GM12872 (cell line): Measurements from ENCODE around the gene FANK1.

ENCODE experiments used
- CTCF ChIP-seq: IDR thresholded peaks from 3 replicates; pipeline ENCODE4 v1.5.1; 2011; ENCODE audit warnings: low read depth, mild to moderate bottlenecking, low read length, moderate library complexity; ENCODE audit not compliant: insufficient read depth

The FANK1 gene

GRCh38 chr10:126034586-126034985, 138.2 kb downstream of the FANK1 start:
- TF ChIP-seq CTCF, result no peak

GRCh38 chr10:126036515-126036914, 140.2 kb downstream of the FANK1 start:
- TF ChIP-seq CTCF, result no peak

- no peak for TF ChIP-seq CTCF
Measured at GRCh38 chr10:126037946-126038345, 141.6 kb downstream of the FANK1 start.

- no peak for TF ChIP-seq CTCF
Measured at GRCh38 chr10:126041117-126041516, 144.8 kb downstream of the FANK1 start.

GRCh38 chr10:126041804-126042231, 145.5 kb downstream of the FANK1 start:
- no peak for TF ChIP-seq CTCF

GRCh38 chr10:126042354-126042753, 146.0 kb downstream of the FANK1 start:
- no peak for TF ChIP-seq CTCF

- TF ChIP-seq CTCF, result no peak
Measured at GRCh38 chr10:126042906-126043305, 146.5 kb downstream of the FANK1 start.

GRCh38 chr10:126043389-126043788, 147.0 kb downstream of the FANK1 start:
- no peak for TF ChIP-seq CTCF
